ENCODE measurements around the gene VEZT. TPM values are rescaled to one million over a fixed set of nuclear protein-coding genes. Genes with fewer than 3 reads are reported as not detected.

VEZT gene
- total and polyA plus RNA-seq, 9 of the 15 experiments (the other 6 are each of a cell fraction or from before 2014, with no cell fraction given) = 16.1 to 61.5 (median 32.6) TPM

- TF ChIP-seq, protein P1, sequence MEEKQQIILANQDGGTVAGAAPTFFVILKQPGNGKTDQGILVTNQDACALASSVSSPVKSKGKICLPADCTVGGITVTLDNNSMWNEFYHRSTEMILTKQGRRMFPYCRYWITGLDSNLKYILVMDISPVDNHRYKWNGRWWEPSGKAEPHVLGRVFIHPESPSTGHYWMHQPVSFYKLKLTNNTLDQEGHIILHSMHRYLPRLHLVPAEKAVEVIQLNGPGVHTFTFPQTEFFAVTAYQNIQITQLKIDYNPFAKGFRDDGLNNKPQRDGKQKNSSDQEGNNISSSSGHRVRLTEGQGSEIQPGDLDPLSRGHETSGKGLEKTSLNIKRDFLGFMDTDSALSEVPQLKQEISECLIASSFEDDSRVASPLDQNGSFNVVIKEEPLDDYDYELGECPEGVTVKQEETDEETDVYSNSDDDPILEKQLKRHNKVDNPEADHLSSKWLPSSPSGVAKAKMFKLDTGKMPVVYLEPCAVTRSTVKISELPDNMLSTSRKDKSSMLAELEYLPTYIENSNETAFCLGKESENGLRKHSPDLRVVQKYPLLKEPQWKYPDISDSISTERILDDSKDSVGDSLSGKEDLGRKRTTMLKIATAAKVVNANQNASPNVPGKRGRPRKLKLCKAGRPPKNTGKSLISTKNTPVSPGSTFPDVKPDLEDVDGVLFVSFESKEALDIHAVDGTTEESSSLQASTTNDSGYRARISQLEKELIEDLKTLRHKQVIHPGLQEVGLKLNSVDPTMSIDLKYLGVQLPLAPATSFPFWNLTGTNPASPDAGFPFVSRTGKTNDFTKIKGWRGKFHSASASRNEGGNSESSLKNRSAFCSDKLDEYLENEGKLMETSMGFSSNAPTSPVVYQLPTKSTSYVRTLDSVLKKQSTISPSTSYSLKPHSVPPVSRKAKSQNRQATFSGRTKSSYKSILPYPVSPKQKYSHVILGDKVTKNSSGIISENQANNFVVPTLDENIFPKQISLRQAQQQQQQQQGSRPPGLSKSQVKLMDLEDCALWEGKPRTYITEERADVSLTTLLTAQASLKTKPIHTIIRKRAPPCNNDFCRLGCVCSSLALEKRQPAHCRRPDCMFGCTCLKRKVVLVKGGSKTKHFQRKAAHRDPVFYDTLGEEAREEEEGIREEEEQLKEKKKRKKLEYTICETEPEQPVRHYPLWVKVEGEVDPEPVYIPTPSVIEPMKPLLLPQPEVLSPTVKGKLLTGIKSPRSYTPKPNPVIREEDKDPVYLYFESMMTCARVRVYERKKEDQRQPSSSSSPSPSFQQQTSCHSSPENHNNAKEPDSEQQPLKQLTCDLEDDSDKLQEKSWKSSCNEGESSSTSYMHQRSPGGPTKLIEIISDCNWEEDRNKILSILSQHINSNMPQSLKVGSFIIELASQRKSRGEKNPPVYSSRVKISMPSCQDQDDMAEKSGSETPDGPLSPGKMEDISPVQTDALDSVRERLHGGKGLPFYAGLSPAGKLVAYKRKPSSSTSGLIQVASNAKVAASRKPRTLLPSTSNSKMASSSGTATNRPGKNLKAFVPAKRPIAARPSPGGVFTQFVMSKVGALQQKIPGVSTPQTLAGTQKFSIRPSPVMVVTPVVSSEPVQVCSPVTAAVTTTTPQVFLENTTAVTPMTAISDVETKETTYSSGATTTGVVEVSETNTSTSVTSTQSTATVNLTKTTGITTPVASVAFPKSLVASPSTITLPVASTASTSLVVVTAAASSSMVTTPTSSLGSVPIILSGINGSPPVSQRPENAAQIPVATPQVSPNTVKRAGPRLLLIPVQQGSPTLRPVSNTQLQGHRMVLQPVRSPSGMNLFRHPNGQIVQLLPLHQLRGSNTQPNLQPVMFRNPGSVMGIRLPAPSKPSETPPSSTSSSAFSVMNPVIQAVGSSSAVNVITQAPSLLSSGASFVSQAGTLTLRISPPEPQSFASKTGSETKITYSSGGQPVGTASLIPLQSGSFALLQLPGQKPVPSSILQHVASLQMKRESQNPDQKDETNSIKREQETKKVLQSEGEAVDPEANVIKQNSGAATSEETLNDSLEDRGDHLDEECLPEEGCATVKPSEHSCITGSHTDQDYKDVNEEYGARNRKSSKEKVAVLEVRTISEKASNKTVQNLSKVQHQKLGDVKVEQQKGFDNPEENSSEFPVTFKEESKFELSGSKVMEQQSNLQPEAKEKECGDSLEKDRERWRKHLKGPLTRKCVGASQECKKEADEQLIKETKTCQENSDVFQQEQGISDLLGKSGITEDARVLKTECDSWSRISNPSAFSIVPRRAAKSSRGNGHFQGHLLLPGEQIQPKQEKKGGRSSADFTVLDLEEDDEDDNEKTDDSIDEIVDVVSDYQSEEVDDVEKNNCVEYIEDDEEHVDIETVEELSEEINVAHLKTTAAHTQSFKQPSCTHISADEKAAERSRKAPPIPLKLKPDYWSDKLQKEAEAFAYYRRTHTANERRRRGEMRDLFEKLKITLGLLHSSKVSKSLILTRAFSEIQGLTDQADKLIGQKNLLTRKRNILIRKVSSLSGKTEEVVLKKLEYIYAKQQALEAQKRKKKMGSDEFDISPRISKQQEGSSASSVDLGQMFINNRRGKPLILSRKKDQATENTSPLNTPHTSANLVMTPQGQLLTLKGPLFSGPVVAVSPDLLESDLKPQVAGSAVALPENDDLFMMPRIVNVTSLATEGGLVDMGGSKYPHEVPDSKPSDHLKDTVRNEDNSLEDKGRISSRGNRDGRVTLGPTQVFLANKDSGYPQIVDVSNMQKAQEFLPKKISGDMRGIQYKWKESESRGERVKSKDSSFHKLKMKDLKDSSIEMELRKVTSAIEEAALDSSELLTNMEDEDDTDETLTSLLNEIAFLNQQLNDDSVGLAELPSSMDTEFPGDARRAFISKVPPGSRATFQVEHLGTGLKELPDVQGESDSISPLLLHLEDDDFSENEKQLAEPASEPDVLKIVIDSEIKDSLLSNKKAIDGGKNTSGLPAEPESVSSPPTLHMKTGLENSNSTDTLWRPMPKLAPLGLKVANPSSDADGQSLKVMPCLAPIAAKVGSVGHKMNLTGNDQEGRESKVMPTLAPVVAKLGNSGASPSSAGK (IDR thresholded peaks at IDR 0.05) = no peak; the same call in 1 of the 2 replicates
- TF ChIP-seq E2F4 (CRISPR knock-in tag; IDR thresholded peaks at IDR 0.05; ENCODE audit: low read depth) (no peak), STAT5A (IDR thresholded peaks at IDR 0.05; ENCODE audit: borderline replicate concordance, low read length) (no peak), STAG1 (CRISPR knock-in tag; IDR thresholded peaks at IDR 0.05; ENCODE audit: borderline replicate concordance) (no peak), JUN (IDR thresholded peaks at IDR 0.05; ENCODE audit: borderline replicate concordance, low read depth, low read length) (peak; percentile 84), JUN (CRISPR knock-in tag; IDR thresholded peaks at IDR 0.05; ENCODE audit: borderline replicate concordance) (no peak), DIDO1 (tag; IDR thresholded peaks at IDR 0.05; ENCODE audit: low read depth) (0 out of 2 replicates have a peak, but pooled peaks have one; percentile 21), TEAD1 (CRISPR knock-in tag; IDR thresholded peaks at IDR 0.05) (peak in 1 of 2 experiments; percentile 6; a peak in 1 of 4 replicates), SMAD4 (CRISPR knock-in tag; conservative IDR thresholded peaks at IDR 0.05) (peak; percentile 46; the same call in 1 of the 2 replicates), ZNF696 (CRISPR knock-in tag; conservative IDR thresholded peaks at IDR 0.05) (no peak), ZNF134 (CRISPR knock-in tag; conservative IDR thresholded peaks at IDR 0.05) (peak; percentile 17; the same call in 1 of the 2 replicates), ZNF324 (CRISPR knock-in tag; IDR thresholded peaks at IDR 0.05) (no peak), ZNF644 (tag; IDR thresholded peaks at IDR 0.05; ENCODE audit: low read depth) (no peak), SIN3B (IDR thresholded peaks at IDR 0.05; ENCODE audit: low read depth) (no peak), GTF2F1 (IDR thresholded peaks at IDR 0.05; ENCODE audit: low read depth, low read length) (no peak), GABPA (tag; conservative IDR thresholded peaks at IDR 0.05; ENCODE audit: low read depth) (no peak)
Measured at GRCh38 chr12:95182868-95183415, 34.7 kb upstream of the VEZT start (continued).

All from K562 (cell line).